ENCODE data around the gene RFNG. TPM values are rescaled to one million over a fixed set of nuclear protein-coding genes. Genes with fewer than 3 reads are reported as not detected.
A peak's percentile ranks its signal among the peaks of the same experiment; 100 is the strongest.

The RFNG gene
- total and polyA plus RNA-seq, 2 of the 13 experiments (the other 11 are each of a cell fraction or from before 2014, with no cell fraction given), result 61.4 to 64.0 TPM

- H2AFZ ChIP-seq (ENCODE audit: low read length), result no peak overlapping the region
- no peak overlapping the region for H3K9ac ChIP-seq (ENCODE audit: insufficient read depth, low read depth, low read length)
- FAIRE-seq, result no peak
- no TSS peak for BruUV-seq (replicated peaks)
- H3K36me3 ChIP-seq (replicated peaks in 1 of 2; ENCODE audit: control insufficient read depth in 1 of 2, insufficient read depth in 2 of 2, low read length in 2 of 2), result peaks cover 2 to 10% of the 10 kb centered on the region in 2 experiments; a peak in 3 of 5 replicates
- ChIA-PET CTCF (ENCODE audit: low intra/inter-chr PET ratio, low total read pairs) (no interaction called here), POLR2A (interaction anchor here (0.6 to 2.6 kb wide), 2 partner anchors 14 to 188 kb away, joined by 3 to 12 read pairs; no protein-coding TSS in a partner anchor)
- no peak overlapping the region for H3K4me2 ChIP-seq (ENCODE audit: low read depth, low read length)
- WGBS (ENCODE audit: low lambda C conversion rate), result 82% methylated on average over 7 of the region's 9 CpGs
- no peaks in the 10 kb centered on the region for H3K27me3 ChIP-seq (ENCODE audit: control insufficient read depth in 1 of 2, insufficient read depth in 2 of 2, low read length in 2 of 2)
- no peak for DNase-seq (ENCODE audit: low spot score)
- H3K9me3 ChIP-seq (ENCODE audit: low read length), result no peaks in the 10 kb centered on the region
- H3K4me1 ChIP-seq (ENCODE audit: insufficient read depth, low read length), result peaks cover 58% of the 10 kb centered on the region
- intact Hi-C loops (cut with micrococcal nuclease; ENCODE audit: unreplicated experiment), result no loop called here
- ATAC-seq, result peak; percentile 4; the same call in 1 of the 3 replicates
- in situ Hi-C loops (cut with HindIII; ENCODE audit: extremely low pct_ligation_motif_present, low pct_unique_long_range_greater_than_20kb), result no loop called here
- no peaks in the 10 kb centered on the region for H3K79me2 ChIP-seq (ENCODE audit: insufficient read depth, low read length)
- H4K20me1 ChIP-seq (ENCODE audit: insufficient read depth, low read length), result no peaks in the 10 kb centered on the region
- H3K27ac ChIP-seq (ENCODE audit: extremely low read length, insufficient read depth, low read length), result no peak overlapping the region
- no peak overlapping the region for H3K4me3 ChIP-seq (replicated peaks in 1 of 3; ENCODE audit: insufficient read depth in 1 of 3, low read depth in 2 of 3, low read length in 3 of 3)
- TF ChIP-seq ZNF557 (CRISPR knock-in tag; IDR thresholded peaks at IDR 0.05), result no peak
- peak; percentile 82 for TF ChIP-seq MNT (IDR thresholded peaks at IDR 0.05)
- no peak for TF ChIP-seq ARNT (IDR thresholded peaks at IDR 0.05)
- TF ChIP-seq CSRNP1 (CRISPR knock-in tag; IDR thresholded peaks at IDR 0.05), result no peak
- TF ChIP-seq POLR2A (IDR thresholded peaks at IDR 0.05; ENCODE audit: insufficient read depth in 1 of 2, low read depth in 2 of 2, low read length in 2 of 2), result peak in 1 of 2 experiments; percentile 26; a peak in 1 of 4 replicates
- TF ChIP-seq ZNF530 (CRISPR knock-in tag; IDR thresholded peaks at IDR 0.05; ENCODE audit: low read depth), result no peak
- TF ChIP-seq NRL (CRISPR knock-in tag; IDR thresholded peaks at IDR 0.05; ENCODE audit: borderline replicate concordance), result 0 out of 2 replicates have a peak, but pooled peaks have one; percentile 26
- TF ChIP-seq ZNF543 (CRISPR knock-in tag; IDR thresholded peaks at IDR 0.05), result no peak
- no peak for TF ChIP-seq ZNF576 (CRISPR knock-in tag; IDR thresholded peaks at IDR 0.05)
- no peak for TF ChIP-seq CEBPG (CRISPR knock-in tag; IDR thresholded peaks at IDR 0.05)
- no peak for TF ChIP-seq SRSF4 (IDR thresholded peaks at IDR 0.05; ENCODE audit: low read depth, low read length, poor library complexity, severe bottlenecking)
- no peak for TF ChIP-seq MAX (IDR thresholded peaks at IDR 0.05)
- TF ChIP-seq TFE3 (CRISPR knock-in tag; IDR thresholded peaks at IDR 0.05), result no peak
- no peak for TF ChIP-seq ZC3H13 (CRISPR knock-in tag; IDR thresholded peaks at IDR 0.05)
- TF ChIP-seq ZNF280D (CRISPR knock-in tag; IDR thresholded peaks at IDR 0.05), result no peak
These were observed 9.0 kb downstream of the RFNG start for GRCh38 chr17:82042649-82043048.
